ENCODE data around the gene B4GALT1. TPM values are rescaled to one million over a fixed set of nuclear protein-coding genes. Genes with fewer than 3 reads are reported as not detected.

B4GALT1 gene
- total RNA-seq, 2 donors from 2014 or later = 31.3 to 42.3 TPM

DNA sequence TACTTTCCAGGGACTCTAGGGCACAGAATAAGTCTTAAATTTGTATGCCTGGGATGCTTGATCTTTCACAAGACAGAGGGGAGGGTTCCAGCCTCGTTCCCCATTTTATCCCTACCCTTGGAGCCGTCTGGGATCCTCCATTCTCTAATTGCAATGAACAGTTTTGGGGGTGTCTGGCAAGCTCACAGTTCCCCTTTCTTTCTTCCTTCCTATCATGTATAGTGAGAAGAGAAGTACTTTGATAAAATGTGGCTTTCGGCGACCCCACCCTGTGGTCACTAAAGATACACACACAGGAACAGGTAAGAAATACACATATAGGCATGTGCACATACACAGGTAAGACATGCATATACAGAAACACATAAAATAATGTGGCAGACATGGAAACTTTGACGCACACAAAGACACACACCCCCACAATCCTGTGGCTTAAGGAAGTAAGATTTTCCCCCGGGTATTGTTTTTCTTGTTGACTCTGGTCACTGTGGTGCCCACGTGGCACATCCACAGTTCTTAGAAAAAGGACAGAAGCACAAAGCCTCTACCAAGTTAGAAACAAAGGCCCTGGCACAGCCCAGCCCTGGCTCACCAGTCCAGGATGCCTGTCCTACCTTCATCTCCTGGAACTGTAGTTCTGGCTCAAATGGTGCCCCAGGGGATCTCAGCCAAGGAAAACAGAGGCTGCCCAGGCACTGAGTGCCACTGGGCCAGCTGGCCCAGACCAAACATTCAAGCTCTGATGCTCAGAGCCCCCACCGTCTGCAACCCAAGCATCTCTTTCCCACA lies 84.4 kb downstream of the B4GALT1 start:
- DNase-seq = no peak
- Histone ChIP-seq H3K4me1 (peaks cover 10% of the 10 kb centered on the region), H3K36me3 (replicated peaks in 1 of 2; ENCODE audit: insufficient read depth in 1 of 2, low read depth in 2 of 2) (no peaks in the 10 kb centered on the region), H3K9me3 (no peaks in the 10 kb centered on the region), H3K27me3 (no peaks in the 10 kb centered on the region), H3K27ac (no peak overlapping the region), H3K4me3 (no peak overlapping the region)
- intact Hi-C loops (cut with DNase I) = loop anchor here (5.0 kb wide), 1 partner anchor 140 kb away; no protein-coding TSS in a partner anchor
- 34 to 58% methylated on average over 8 of the region's 8 CpGs for WGBS, 2 donors
- no peak for ATAC-seq
- TF ChIP-seq, protein P1, sequence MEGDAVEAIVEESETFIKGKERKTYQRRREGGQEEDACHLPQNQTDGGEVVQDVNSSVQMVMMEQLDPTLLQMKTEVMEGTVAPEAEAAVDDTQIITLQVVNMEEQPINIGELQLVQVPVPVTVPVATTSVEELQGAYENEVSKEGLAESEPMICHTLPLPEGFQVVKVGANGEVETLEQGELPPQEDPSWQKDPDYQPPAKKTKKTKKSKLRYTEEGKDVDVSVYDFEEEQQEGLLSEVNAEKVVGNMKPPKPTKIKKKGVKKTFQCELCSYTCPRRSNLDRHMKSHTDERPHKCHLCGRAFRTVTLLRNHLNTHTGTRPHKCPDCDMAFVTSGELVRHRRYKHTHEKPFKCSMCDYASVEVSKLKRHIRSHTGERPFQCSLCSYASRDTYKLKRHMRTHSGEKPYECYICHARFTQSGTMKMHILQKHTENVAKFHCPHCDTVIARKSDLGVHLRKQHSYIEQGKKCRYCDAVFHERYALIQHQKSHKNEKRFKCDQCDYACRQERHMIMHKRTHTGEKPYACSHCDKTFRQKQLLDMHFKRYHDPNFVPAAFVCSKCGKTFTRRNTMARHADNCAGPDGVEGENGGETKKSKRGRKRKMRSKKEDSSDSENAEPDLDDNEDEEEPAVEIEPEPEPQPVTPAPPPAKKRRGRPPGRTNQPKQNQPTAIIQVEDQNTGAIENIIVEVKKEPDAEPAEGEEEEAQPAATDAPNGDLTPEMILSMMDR (IDR thresholded peaks at IDR 0.05) = no peak
- TF ChIP-seq POLR2A (IDR thresholded peaks at IDR 0.05) = no peak

DNA sequence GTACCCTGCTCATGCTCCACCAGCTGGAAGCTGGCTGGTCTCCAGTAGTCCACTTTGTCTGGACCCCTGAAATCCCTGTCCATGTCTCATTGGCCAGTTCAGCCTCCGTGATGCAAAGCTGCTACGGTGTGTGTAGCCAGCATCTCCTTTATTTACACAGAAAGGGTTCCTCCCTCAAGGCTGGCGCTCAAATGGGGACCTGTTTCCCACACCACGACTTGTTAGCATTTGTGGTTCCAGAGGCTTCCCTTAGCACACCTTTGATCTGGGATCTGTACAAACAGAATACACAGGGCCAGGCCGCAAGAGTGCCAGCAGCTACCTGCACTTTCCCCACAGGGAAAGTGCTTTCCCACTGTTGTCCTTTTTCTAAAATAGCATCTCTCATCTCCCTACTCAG lies 85.0 kb downstream of the B4GALT1 start:
- DNase-seq (no peak), ATAC-seq (no peak)
- intact Hi-C loops (cut with DNase I) = loop anchor here (5.0 kb wide), 1 partner anchor 140 kb away; no protein-coding TSS in a partner anchor
- TF ChIP-seq, protein P1 (IDR thresholded peaks at IDR 0.05) = no peak
- no peak for TF ChIP-seq POLR2A (IDR thresholded peaks at IDR 0.05)
- no peaks in the 10 kb centered on the region for H3K27me3 ChIP-seq
- no peaks in the 10 kb centered on the region for H3K36me3 ChIP-seq (replicated peaks in 1 of 2; ENCODE audit: insufficient read depth in 1 of 2, low read depth in 2 of 2)
- no peaks in the 10 kb centered on the region for H3K9me3 ChIP-seq
- no peak overlapping the region for H3K27ac ChIP-seq
- H3K4me1 ChIP-seq = peaks cover 10% of the 10 kb centered on the region
- no peak overlapping the region for H3K4me3 ChIP-seq
- 56 to 69% methylated on average over 5 of the region's 5 CpGs for WGBS, 2 donors

DNA sequence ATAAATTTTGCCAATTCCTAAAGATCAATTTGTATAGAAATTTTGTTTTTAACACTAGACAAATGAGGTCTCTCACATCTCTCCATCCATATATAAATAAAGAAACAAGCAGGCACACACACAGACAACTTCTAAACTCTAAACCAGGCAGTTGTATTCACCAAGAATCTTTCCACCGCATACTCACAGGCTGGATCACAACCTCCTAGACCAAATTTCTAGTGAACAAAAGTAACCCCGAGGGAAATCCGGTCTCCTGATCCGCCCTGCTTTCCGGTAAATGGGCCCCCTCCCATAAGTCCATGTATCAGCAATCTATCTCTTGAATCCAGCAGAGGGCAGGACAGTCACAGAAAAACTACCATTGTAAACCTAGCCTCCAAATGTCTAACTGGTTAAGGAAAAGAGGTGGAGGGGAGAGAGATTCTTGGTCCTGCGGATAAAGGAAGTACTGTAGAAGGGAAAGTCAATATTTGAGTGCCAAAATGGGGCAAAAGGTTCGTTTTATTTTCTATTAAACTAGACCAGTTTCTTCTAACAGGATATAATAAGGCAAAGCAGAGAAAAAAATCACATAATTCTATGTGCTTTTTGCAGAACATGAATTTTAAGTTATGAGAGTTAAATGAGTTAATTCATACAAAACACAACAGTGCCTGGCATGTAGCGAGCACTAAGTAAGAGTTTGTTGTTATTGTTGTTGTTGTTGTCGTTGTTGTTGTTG lies 85.8 kb downstream of the B4GALT1 start:
- 6 to 8% methylated on average over 9 of the region's 9 CpGs for WGBS, 2 donors
- Histone ChIP-seq H3K4me3 (no peak overlapping the region), H3K4me1 (peaks cover 10% of the 10 kb centered on the region), H3K36me3 (replicated peaks in 1 of 2; ENCODE audit: insufficient read depth in 1 of 2, low read depth in 2 of 2) (no peaks in the 10 kb centered on the region), H3K27me3 (no peaks in the 10 kb centered on the region), H3K9me3 (no peaks in the 10 kb centered on the region), H3K27ac (no peak overlapping the region)
- no peak for TF ChIP-seq POLR2A (IDR thresholded peaks at IDR 0.05)
- TF ChIP-seq, protein P1 (IDR thresholded peaks at IDR 0.05) = peak in 6 of 7 experiments; percentile 62 to 94 (median 91)
- peak; percentile 57 to 83 (median 62) for DNase-seq
- intact Hi-C loops (cut with DNase I) = loop anchor here (5.0 kb wide), 1 partner anchor 141 kb away; no protein-coding TSS in a partner anchor
- ATAC-seq = peak; percentile 69

DNA sequence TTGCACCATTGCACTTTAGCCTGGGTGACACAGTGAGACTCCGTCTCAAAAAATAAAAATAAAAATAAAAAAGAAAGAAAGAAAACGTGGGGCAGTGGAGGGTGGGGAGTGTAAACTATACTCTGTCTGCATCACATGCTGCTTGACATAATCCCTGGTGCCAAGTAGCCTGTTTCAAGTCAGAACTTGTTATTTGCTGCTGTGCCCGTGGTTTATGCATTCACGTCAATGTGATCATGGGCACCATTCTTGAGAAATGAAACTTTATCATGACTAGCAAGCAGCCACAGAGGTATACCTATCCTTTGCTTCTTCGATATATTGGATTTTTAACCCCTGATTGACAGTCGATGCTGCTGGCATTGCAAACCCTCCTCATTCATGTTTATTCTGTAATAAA lies 86.6 kb downstream of the B4GALT1 start:
- Histone ChIP-seq H3K27me3 (no peaks in the 10 kb centered on the region), H3K27ac (no peak overlapping the region), H3K9me3 (no peaks in the 10 kb centered on the region), H3K4me3 (no peak overlapping the region), H3K4me1 (peaks cover 14% of the 10 kb centered on the region), H3K36me3 (replicated peaks in 1 of 2; ENCODE audit: insufficient read depth in 1 of 2, low read depth in 2 of 2) (no peaks in the 10 kb centered on the region)
- WGBS, 2 donors = 50 to 56% methylated on average over 6 of the region's 6 CpGs
- intact Hi-C loops (cut with DNase I) = loop anchor here (5.0 kb wide), 1 partner anchor 142 kb away; no protein-coding TSS in a partner anchor
- TF ChIP-seq POLR2A (IDR thresholded peaks at IDR 0.05) = no peak
- TF ChIP-seq, protein P1 (IDR thresholded peaks at IDR 0.05) = no peak
- DNase-seq (no peak), ATAC-seq (no peak)

Measured in body of pancreas (tissue), 4 donors.